Body of pancreas (tissue), 4 donors: ENCODE results near the gene ELAVL4.

Experiments used
- POLR2A ChIP-seq, 3 donors: fragments of 450-650 bp; IDR thresholded peaks; one replicate each; pipeline ENCODE4 v1.6.1; 2016; ENCODE audit warnings: antibody characterized with exemption in 3 of 3, mild to moderate bottlenecking in 2 of 3
- TF ChIP-seq, protein P1 (sequence below), 7 experiments: fragments of 450-650 bp in 4 of 7; fragments of 200-600 bp in 3 of 7; sonication (generic) in 3 of 7; IDR thresholded peaks; one replicate each; pipeline ENCODE4 v1.5.1; 2016 to 2019; ENCODE audit warnings: antibody characterized with exemption in 7 of 7

DNA sequence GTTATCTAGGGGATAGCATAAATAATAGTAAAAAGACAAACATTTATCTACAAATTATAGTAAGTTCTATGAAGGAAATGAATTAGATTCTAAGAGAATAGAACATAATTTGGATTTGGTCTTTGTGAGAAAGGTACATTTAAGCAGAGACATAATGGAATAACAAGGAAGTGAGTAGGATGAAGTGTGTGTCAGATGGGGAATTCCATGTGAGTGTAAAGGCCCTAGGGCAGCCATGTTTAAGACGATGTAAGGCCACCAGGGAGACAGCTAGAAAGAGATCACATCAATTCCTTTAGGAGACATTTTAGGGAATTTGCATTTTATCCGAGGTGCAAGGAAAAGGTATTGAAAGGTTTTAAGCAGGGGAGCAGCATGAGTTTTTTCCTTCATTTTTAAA lies 33.8 kb upstream of the ELAVL4 start:
- TF ChIP-seq, protein P1, sequence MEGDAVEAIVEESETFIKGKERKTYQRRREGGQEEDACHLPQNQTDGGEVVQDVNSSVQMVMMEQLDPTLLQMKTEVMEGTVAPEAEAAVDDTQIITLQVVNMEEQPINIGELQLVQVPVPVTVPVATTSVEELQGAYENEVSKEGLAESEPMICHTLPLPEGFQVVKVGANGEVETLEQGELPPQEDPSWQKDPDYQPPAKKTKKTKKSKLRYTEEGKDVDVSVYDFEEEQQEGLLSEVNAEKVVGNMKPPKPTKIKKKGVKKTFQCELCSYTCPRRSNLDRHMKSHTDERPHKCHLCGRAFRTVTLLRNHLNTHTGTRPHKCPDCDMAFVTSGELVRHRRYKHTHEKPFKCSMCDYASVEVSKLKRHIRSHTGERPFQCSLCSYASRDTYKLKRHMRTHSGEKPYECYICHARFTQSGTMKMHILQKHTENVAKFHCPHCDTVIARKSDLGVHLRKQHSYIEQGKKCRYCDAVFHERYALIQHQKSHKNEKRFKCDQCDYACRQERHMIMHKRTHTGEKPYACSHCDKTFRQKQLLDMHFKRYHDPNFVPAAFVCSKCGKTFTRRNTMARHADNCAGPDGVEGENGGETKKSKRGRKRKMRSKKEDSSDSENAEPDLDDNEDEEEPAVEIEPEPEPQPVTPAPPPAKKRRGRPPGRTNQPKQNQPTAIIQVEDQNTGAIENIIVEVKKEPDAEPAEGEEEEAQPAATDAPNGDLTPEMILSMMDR (IDR thresholded peaks at IDR 0.05), result no peak
- no peak for TF ChIP-seq POLR2A (IDR thresholded peaks at IDR 0.05)
